Measurements from ENCODE around the gene HES4. TPM values are rescaled to one million over a fixed set of nuclear protein-coding genes. Genes with fewer than 3 reads are reported as not detected.

HES4 gene
- total and polyA plus RNA-seq, 2 donors (not counting 3 experiments of a cell fraction or from before 2014, with no cell fraction given): 30.5 to 37.6 TPM

DNA sequence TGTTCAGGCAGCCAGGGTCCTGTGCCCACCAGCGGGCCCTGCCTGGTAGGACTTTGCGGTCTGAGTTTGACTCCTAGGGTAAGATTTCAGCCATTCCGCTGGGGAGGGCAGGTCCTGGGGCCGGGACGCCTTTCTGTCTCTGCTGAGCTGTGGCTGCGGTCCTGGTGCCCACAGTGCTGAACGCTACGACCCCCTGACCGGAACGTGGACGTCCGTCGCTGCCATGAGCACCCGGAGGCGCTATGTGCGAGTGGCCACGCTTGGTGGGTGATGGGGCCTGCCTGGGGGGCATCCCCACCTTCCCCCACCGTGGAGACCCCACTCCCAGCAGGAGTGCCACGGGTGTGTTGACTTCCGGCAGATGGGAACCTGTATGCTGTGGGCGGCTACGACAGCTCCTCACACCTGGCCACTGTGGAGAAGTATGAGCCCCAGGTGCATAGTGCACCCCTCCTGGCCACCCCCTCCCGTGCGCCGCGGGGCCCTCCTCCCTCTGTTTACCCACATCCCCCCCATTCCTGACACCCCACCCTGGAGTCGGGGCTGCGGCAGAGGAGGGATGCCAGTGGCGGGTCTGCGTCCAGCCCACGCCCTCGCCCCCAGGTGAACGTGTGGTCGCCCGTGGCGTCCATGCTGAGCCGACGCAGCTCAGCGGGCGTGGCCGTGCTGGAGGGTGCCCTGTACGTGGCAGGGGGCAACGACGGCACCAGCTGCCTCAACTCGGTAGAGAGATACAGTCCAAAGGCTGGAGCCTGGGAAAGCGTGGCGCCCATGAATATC lies 36.0 kb downstream of the HES4 start:
- FAIRE-seq: no peak
- H3K4me2 ChIP-seq (ENCODE audit: insufficient read depth, low read length): no peak overlapping the region
- ChIA-PET CTCF (no interaction called here), POLR2A (no interaction called here)
- H3K9ac ChIP-seq (replicated peaks; ENCODE audit: extremely low read depth, insufficient read depth, low read length): no peak overlapping the region
- peaks cover 0 to 2% of the 10 kb centered on the region in 2 experiments for H3K36me3 ChIP-seq (ENCODE audit: control insufficient read depth in 2 of 2, extremely low read depth in 1 of 2, insufficient read depth in 2 of 2, low read length in 2 of 2)
- no peaks in the 10 kb centered on the region for H3K27me3 ChIP-seq (ENCODE audit: control insufficient read depth in 2 of 2, insufficient read depth in 2 of 2, low read length in 2 of 2)
- no peak overlapping the region for H3K4me3 ChIP-seq (replicated peaks in 1 of 3; ENCODE audit: insufficient read depth in 1 of 3, low read depth in 1 of 3, low read length in 3 of 3)
- no peak overlapping the region for H2AFZ ChIP-seq (ENCODE audit: low read depth, low read length)
- DNase-seq (ENCODE audit: low read depth, low spot score): no peak
- H4K20me1 ChIP-seq (replicated peaks; ENCODE audit: control insufficient read depth, extremely low read depth, insufficient read depth, low read length): no peaks in the 10 kb centered on the region
- BruUV-seq (replicated peaks): no TSS peak
- H3K79me2 ChIP-seq (ENCODE audit: control insufficient read depth, insufficient read depth, low read length): peaks cover 1% of the 10 kb centered on the region
- no peaks in the 10 kb centered on the region for H3K9me1 ChIP-seq (replicated peaks; ENCODE audit: control insufficient read depth, extremely low read depth, insufficient read depth, low read length)
- peaks cover 11% of the 10 kb centered on the region for H3K4me1 ChIP-seq (ENCODE audit: control insufficient read depth, extremely low read depth, insufficient read depth, low read length)
- no peaks in the 10 kb centered on the region for H3K9me3 ChIP-seq (replicated peaks; ENCODE audit: control insufficient read depth, insufficient read depth, low read length)
- no peak for TF ChIP-seq GATA2 (IDR thresholded peaks at IDR 0.05; ENCODE audit: insufficient read depth, insufficient read length, low read depth, low read length)
- TF ChIP-seq, protein P1, sequence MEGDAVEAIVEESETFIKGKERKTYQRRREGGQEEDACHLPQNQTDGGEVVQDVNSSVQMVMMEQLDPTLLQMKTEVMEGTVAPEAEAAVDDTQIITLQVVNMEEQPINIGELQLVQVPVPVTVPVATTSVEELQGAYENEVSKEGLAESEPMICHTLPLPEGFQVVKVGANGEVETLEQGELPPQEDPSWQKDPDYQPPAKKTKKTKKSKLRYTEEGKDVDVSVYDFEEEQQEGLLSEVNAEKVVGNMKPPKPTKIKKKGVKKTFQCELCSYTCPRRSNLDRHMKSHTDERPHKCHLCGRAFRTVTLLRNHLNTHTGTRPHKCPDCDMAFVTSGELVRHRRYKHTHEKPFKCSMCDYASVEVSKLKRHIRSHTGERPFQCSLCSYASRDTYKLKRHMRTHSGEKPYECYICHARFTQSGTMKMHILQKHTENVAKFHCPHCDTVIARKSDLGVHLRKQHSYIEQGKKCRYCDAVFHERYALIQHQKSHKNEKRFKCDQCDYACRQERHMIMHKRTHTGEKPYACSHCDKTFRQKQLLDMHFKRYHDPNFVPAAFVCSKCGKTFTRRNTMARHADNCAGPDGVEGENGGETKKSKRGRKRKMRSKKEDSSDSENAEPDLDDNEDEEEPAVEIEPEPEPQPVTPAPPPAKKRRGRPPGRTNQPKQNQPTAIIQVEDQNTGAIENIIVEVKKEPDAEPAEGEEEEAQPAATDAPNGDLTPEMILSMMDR (IDR thresholded peaks at IDR 0.05; ENCODE audit: extremely low read depth in 1 of 2, insufficient read depth in 1 of 2, low read depth in 1 of 2, low read length in 2 of 2): no peak
- TF ChIP-seq POLR2AphosphoS5 (IDR thresholded peaks at IDR 0.05; ENCODE audit: insufficient read depth, low read depth, low read length): no peak
- no peak for TF ChIP-seq JUN (IDR thresholded peaks at IDR 0.05; ENCODE audit: borderline replicate concordance, insufficient read depth, insufficient read length, low read depth)
- TF ChIP-seq FOS (IDR thresholded peaks at IDR 0.05; ENCODE audit: borderline replicate concordance, insufficient read depth, low read length): no peak
- no peak for TF ChIP-seq MYC (IDR thresholded peaks at IDR 0.05; ENCODE audit: low read depth, low read length)
- TF ChIP-seq EZH2 (IDR thresholded peaks at IDR 0.05; ENCODE audit: borderline replicate concordance, low read depth, low read length, severe bottlenecking): no peak
- no peak for TF ChIP-seq POLR2A (IDR thresholded peaks at IDR 0.05; ENCODE audit: low read depth, low read length)
- TF ChIP-seq, protein P2, sequence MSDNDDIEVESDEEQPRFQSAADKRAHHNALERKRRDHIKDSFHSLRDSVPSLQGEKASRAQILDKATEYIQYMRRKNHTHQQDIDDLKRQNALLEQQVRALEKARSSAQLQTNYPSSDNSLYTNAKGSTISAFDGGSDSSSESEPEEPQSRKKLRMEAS (IDR thresholded peaks at IDR 0.05; ENCODE audit: insufficient read depth, insufficient read length): no peak
- intact Hi-C loops (cut with micrococcal nuclease): no loop called here
- H3K27ac ChIP-seq (ENCODE audit: insufficient read depth, low read depth, low read length): no peak overlapping the region
- dilution Hi-C loops (cut with MboI; ENCODE audit: extremely low pct_ligation_motif_present, low sequenced_read_pairs): no loop called here
